ENCODE data around the gene SSBP4.

Gene SSBP4

DNA sequence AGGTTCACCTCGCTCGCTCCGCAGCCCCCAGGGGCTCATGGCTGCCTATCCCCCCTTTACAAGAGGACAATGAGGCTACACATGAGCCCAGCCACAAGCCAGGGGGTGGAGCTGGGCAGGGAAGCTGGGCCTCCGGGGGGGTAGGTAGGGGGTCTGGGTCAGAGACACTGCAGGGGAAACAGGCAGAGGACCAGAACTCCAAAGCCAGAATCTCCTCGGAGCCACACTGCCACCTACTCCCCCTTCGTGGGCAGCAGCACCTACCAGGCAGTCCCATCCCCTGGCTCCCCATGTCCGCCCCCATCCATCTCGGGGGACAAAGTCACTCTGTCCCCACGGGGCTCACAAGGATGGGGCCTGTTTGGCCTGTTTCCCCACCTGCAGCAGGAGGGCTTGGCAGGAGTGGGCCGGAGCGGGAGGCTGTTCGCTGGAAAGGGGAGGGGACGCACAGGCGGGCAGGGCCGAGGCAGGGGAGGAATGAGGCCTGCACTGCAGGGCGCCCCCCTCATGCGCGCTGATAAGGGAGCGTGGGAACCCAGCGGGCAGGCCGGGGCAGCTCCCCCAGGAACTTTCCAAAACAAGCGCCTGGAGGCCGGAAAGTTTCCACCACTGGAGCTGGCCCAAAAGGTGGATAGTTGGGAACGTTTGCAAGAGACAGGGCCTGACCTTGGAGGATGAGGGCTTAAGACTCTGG lies 19.3 kb downstream of the SSBP4 start:
- FAIRE-seq (no peak), DNase-seq (ENCODE audit: insufficient read length, low spot score) (no peak)
- TF ChIP-seq POLR2A (IDR thresholded peaks at IDR 0.05; ENCODE audit: low read depth, low read length): no peak

DNA sequence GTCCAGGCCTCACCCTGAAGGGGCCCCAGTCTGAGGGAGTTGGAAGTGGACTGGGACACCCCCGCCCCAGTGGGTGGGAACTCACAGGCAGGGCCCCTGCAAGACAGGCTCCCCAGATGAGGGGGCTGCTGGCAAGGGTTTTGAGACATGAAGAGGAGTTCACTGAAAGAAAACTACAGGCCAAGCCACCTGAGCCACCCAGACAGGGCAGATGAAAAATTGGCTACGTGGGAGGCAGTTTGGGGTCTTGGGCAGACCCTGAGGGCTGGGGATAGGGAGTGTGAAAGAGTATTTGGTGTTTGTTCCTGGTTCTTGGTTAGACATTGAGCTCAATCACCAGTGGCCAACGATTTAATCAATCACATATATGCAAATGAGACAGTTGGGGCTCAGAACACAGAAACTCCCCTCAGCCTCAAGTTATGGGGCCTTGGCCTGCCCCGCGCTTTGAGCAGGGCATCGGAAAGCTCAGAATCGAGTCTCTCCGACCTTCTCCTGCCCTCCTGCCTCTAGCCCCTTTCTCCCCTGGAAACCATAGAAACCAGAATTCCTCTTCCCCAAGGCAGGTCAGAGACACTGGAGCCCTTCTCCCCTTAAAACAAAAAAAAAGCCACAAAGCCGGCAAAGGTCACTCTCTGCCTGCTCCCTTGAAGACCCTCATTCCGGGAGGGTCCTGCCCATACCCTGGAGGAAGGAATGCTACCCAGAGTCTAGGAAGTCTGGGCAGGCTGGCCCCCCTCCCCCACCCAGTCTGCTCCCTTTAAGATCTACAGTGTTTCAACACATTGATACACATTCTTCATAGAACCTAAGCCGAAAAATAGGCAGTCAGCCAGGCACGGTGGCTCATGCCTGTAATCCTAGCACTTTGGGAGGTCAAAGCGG lies 20.1 kb downstream of the SSBP4 start:
- no peak for TF ChIP-seq POLR2A (IDR thresholded peaks at IDR 0.05; ENCODE audit: low read depth, low read length)
- no peak for FAIRE-seq
- no peak for DNase-seq (ENCODE audit: insufficient read length, low spot score)

DNA sequence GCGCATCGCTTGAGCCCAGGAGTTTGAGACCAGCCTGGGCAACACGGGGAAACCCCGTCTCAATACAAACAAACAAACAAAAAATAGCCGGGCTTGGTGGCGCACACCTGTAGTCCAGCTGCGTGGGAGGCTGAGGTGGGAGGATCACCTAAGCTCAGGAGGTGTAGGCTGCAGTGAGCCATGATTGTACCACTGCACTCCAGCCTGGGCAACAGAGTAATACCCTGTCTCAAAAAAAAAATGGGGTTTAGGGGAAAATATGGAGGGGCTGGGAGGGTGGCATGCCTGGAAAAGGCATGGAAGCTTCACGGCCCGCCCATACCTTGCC lies 20.7 kb downstream of the SSBP4 start:
- TF ChIP-seq POLR2A (IDR thresholded peaks at IDR 0.05; ENCODE audit: low read depth, low read length): no peak
- no peak for FAIRE-seq

DNA sequence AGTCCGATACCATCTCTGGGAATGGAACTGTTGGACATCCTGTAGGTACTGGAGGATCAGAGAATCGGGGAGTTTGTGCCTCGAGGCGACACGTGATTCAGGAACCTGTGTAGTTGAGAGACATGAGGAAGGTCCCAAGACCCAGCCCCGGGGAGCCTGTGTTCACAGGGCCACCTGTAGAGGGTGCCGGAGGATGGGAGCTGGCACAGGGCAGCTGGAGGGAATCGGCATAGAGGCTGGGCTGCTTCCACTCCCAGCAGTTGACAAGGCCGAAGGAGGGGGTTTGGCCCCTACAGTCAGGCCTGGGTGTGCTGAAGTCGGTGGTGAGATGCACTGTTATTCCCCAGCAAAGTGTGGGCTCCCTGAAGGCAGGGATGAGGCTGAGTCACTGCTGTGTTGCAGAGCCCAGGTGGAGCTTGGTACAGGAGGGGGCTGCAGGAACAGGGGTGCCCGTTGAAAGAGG lies 21.2 kb downstream of the SSBP4 start:
- no peak for TF ChIP-seq POLR2A (IDR thresholded peaks at IDR 0.05; ENCODE audit: low read depth, low read length)
- DNase-seq (ENCODE audit: insufficient read length, low spot score): no peak

More for the DNA sequence above, 20.7 kb downstream of the SSBP4 start:
- no peak for DNase-seq (ENCODE audit: insufficient read length, low spot score)

GRCh38 chr19:18440936-18441803 lies 22.0 kb downstream of the SSBP4 start:
- TF ChIP-seq POLR2A (IDR thresholded peaks at IDR 0.05; ENCODE audit: low read depth, low read length): no peak
- FAIRE-seq: no peak

More for the DNA sequence above, 21.2 kb downstream of the SSBP4 start:
- no peak for FAIRE-seq

DNA sequence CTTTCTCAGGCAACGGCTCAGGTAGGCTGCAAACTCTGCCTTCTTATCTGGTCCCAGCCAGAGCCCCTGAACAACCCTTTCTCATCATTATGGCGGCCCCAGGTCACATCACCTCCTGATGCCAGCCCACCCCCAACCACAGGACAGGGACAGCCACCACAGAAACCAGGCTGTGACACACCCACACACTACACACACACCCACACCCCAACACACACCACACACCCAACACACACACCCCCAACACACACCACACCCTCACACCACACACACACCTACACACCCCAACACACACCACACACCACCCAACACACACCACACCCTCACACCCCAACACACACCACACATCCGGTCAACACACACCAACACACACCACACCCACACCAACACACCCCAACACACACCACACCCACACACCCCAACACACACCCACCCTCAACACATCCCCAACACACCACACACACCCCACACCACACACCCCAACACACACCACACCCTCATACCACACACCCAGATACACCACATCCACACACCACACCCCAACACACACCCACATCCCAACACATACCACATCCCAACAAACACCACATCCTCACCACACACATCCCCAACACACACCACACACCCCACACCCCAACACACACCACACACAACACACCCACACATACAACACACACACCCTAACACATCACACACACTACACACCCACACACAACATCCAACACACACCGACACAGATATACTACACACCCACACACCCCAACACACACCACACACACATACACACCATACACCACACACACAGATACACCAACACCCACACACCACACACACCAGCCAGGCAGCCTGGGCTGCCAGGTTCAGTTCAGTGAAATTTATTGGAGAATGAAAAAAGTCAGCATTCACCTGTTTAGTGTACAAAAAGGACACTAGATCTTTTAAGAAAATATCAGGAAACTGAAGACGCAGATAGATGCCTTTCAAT lies 22.9 kb downstream of the SSBP4 start:
- no peak for TF ChIP-seq POLR2A (IDR thresholded peaks at IDR 0.05; ENCODE audit: low read depth, low read length)
- FAIRE-seq (no peak), DNase-seq (ENCODE audit: insufficient read length, low spot score) (no peak)

More at GRCh38 chr19:18440936-18441803, 22.0 kb downstream of the SSBP4 start:
- no peak for DNase-seq (ENCODE audit: insufficient read length, low spot score)

DNA sequence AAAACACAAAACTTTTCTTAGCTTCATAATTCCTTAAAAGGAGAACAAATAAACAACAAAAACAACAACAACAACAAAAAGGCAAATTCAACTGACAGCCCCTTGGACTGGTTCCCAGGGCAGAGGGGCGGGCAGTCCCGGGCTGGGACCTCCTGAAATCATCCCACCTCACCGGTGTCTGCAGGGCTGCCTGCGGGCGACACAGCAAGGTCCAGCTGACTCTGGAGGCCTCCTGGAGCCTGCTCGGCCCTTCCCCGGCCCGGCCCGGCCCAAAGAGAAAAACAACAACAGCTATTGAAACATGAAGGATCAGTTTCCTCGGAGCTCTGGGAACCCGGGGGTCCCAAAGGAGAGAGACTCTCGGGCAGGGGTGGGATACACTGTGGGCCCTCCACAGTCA lies 23.7 kb downstream of the SSBP4 start:
- no peak for TF ChIP-seq POLR2A (IDR thresholded peaks at IDR 0.05; ENCODE audit: low read depth, low read length)
- DNase-seq (ENCODE audit: insufficient read length, low spot score): no peak
- no peak for FAIRE-seq

- FAIRE-seq: no peak
Measured at GRCh38 chr19:18443406-18443805, 24.2 kb downstream of the SSBP4 start.

DNA sequence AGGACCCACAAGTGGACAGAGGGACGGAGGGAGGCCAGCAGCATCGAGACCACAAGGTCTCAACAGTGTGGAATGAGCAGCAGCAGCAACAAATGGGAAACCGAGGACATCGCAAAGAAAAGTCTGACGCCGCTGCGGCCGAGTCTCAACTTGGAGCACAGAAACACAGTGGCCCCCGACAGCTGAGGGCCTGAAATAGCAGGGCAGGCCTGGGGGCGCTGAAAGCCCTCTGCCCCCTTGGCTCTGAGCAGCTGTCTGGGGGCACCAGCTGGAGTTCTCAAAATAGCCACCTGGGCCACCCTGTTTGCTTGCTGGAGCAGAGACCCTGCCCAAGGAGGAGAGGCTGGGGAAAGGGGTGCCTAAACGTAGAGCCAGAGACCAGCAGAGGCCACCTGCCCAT lies 24.6 kb downstream of the SSBP4 start:
- TF ChIP-seq POLR2A (IDR thresholded peaks at IDR 0.05; ENCODE audit: low read depth, low read length): no peak
- DNase-seq (ENCODE audit: insufficient read length, low spot score) (no peak), FAIRE-seq (no peak)

More at GRCh38 chr19:18443406-18443805, 24.2 kb downstream of the SSBP4 start:
- TF ChIP-seq POLR2A (IDR thresholded peaks at IDR 0.05; ENCODE audit: low read depth, low read length): no peak
- no peak for DNase-seq (ENCODE audit: insufficient read length, low spot score)

DNA sequence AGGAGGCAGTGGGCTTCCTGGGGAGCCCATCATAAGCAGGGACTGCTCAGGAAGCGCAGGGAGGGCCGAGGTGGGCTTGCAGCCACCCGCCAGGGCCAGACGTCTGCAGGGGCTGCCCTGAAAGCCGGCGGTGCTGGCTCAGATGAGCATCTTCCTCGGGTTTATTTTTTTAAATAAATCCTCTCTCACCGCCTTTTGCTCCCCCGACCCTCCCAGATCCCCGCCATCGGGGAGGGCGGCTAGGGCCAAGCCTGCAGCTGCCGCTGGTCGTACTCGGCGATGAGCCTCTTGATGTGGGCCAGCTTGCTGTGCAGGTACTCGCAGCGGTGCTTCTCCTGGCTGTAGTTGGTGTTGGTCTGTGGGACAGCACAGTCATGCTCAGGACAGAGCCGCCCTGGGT lies 25.3 kb downstream of the SSBP4 start:
- DNase-seq (ENCODE audit: insufficient read length, low spot score): no peak
- TF ChIP-seq POLR2A (IDR thresholded peaks at IDR 0.05; ENCODE audit: low read depth, low read length): no peak
- FAIRE-seq: no peak

DNA sequence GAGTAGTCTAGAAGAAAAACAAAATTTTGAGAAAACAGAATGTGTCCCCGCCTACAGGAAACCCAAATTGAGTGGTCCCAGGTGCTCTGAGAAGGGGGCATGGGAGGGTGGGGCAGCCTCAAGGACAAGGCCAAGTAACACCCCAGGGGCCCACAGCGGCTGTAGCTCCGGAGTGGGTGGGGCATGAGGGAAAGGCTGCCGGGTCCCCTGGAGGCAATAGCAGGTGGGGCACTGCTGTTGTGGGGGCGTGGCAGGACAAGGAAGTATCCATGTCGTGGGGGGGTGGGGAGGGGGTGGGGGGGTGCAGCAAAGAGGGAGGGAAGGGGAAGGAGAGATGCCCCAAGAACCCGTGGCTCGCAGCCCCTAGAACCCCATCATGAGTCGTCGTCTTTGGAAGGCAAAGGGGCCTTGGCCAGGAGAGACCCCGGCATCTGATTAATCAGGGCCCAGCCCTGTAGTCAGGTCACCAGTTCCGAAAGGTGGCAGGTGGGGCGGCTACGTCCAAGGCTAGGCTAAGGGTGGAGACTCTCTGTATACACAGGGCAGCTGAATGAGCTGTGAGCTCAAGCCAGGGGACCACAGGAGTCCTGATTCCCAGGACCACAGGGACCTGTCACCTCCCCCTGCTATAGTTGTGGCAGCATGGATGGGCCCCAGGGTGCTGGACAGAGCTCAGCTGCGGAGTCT lies 26.2 kb downstream of the SSBP4 start:
- DNase-seq (ENCODE audit: insufficient read length, low spot score): no peak
- TF ChIP-seq POLR2A (IDR thresholded peaks at IDR 0.05; ENCODE audit: low read depth, low read length): no peak
- FAIRE-seq: no peak

GRCh38 chr19:18446145-18446810 lies 27.1 kb downstream of the SSBP4 start:
- DNase-seq (ENCODE audit: insufficient read length, low spot score) (no peak), FAIRE-seq (no peak)
- TF ChIP-seq POLR2A (IDR thresholded peaks at IDR 0.05; ENCODE audit: low read depth, low read length): no peak

All from H54 (cell line).